Fibroblast of lung (primary cell): ENCODE data around the gene LTBP1. TPM values are rescaled to one million over a fixed set of nuclear protein-coding genes. Genes with fewer than 3 reads are reported as not detected.

Experiments
- DNase-seq, 2 donors: peaks; one replicate each; pipeline versions ENCODE4 v3.0.0 to v3.0.0-alpha.2; 2010; ENCODE audit warnings: low read depth in 2 of 2
- H2AFZ ChIP-seq: 2 replicates; pipeline ENCODE4 v1.5.1; 2012; ENCODE audit warnings: low read length, control low read depth, inconsistent platforms
- H3K27ac ChIP-seq: 2 replicates; pipeline ENCODE4 v1.5.1; 2011; ENCODE audit warnings: low read length, control low read depth; ENCODE audit not compliant: insufficient read depth
- H3K27me3 ChIP-seq: 2 replicates; pipeline ENCODE4 v1.5.1; 2011; ENCODE audit warnings: mild to moderate bottlenecking, low read length; ENCODE audit not compliant: control insufficient read depth, insufficient read depth
- H3K36me3 ChIP-seq: 2 replicates; pipeline ENCODE4 v1.5.1; 2011; ENCODE audit warnings: low read length; ENCODE audit not compliant: control insufficient read depth, insufficient read depth
- H3K4me1 ChIP-seq: 2 replicates; pipeline ENCODE4 v1.5.1; 2011; ENCODE audit warnings: low read length; ENCODE audit not compliant: control insufficient read depth, insufficient read depth; ENCODE audit errors: extremely low read depth
- H3K4me2 ChIP-seq: 2 replicates; pipeline ENCODE4 v1.5.1; 2011; ENCODE audit warnings: low read length, control low read depth; ENCODE audit not compliant: insufficient read depth; ENCODE audit errors: extremely low read depth
- H3K4me3 ChIP-seq, 4 experiments: fragments of 200-600 bp in 1 of 4; sonication (generic) in 1 of 4; replicated peaks in 1 of 4; 2 replicates each; pipeline ENCODE4 v1.5.1; 2011 to 2016; ENCODE audit warnings: low read length in 4 of 4, low read depth in 3 of 4, mild to moderate bottlenecking in 3 of 4, control low read depth in 2 of 4, inconsistent platforms in 1 of 4, mixed read lengths in 1 of 4; ENCODE audit not compliant: insufficient read depth in 1 of 4; ENCODE audit errors: control extremely low read depth in 1 of 4
- H3K79me2 ChIP-seq: 2 replicates; pipeline ENCODE4 v1.5.1; 2012; ENCODE audit warnings: mild to moderate bottlenecking, low read length, inconsistent platforms; ENCODE audit not compliant: control insufficient read depth, insufficient read depth
- H3K9ac ChIP-seq: 2 replicates; pipeline ENCODE4 v1.5.1; 2011; ENCODE audit warnings: mild to moderate bottlenecking, low read length, control low read depth; ENCODE audit not compliant: insufficient read depth
- H3K9me3 ChIP-seq: 2 replicates; pipeline ENCODE4 v1.5.1; 2012; ENCODE audit warnings: low read depth, low read length; ENCODE audit not compliant: control insufficient read depth, insufficient read depth
- H4K20me1 ChIP-seq: 2 replicates; pipeline ENCODE4 v1.5.1; 2011; ENCODE audit warnings: low read length; ENCODE audit not compliant: control insufficient read depth, insufficient read depth; ENCODE audit errors: extremely low read depth
- CTCF ChIP-seq, 2 donors: IDR thresholded peaks in 1 of 2; conservative IDR thresholded peaks in 1 of 2; 1 replicate in 1 of 2; 2 replicates in 1 of 2; pipeline ENCODE4 v1.5.1; 2011 to 2012; ENCODE audit warnings: low read length in 2 of 2, control low read depth in 1 of 2, inconsistent platforms in 1 of 2, low read depth in 1 of 2, mild to moderate bottlenecking in 1 of 2
- EZH2 ChIP-seq: IDR thresholded peaks from 2 replicates; pipeline ENCODE4 v1.5.1; 2012; ENCODE audit warnings: low read length, control low read depth, mild to moderate bottlenecking; ENCODE audit errors: missing control alignments
- polyA plus RNA-seq, 2 donors: library from polyadenylated mRNA; depleted of rRNA in 1 of 2; stranded (reverse) in 1 of 2; unstranded in 1 of 2; fragments of >200 nt; gene quantifications; 2 replicates each; pipeline ENCODE4 v1.2.1, GENCODE V29; 2011 to 2012; ENCODE audit warnings: missing spikeins in 1 of 2
- total RNA-seq: library from RNA; depleted of rRNA; stranded (reverse); fragments of >200 nt; gene quantifications from 2 replicates; pipeline ENCODE4 v1.2.1, GENCODE V29; 2014

The LTBP1 gene
- total and polyA plus RNA-seq, 2 donors (not counting 1 experiment from before 2014, with no cell fraction given): 254 to 324 TPM

GRCh38 chr2:33108483-33109443 is 162.0 kb downstream of the LTBP1 start:
- peak overlapping the region; percentile 58 for H3K4me2 ChIP-seq
- H3K4me3 ChIP-seq: no peak overlapping the region
- H3K4me1 ChIP-seq: peaks cover 18% of the 10 kb centered on the region
- no peak for TF ChIP-seq EZH2
- TF ChIP-seq CTCF (conservative IDR thresholded peaks at IDR 0.05 in 1 of 2, IDR thresholded peaks at IDR 0.05 in 1 of 2; ENCODE audit: low read depth in 1 of 2, low read length in 2 of 2): no peak
- no peaks in the 10 kb centered on the region for H3K79me2 ChIP-seq
- no peaks in the 10 kb centered on the region for H3K36me3 ChIP-seq
- H2AFZ ChIP-seq: no peak overlapping the region
- H3K27me3 ChIP-seq: no peaks in the 10 kb centered on the region
- peak overlapping the region; percentile 51 for H3K27ac ChIP-seq
- no peaks in the 10 kb centered on the region for H3K9me3 ChIP-seq
- peak; percentile 67 to 96 for DNase-seq
- H3K9ac ChIP-seq: no peak overlapping the region
- no peaks in the 10 kb centered on the region for H4K20me1 ChIP-seq

DNA sequence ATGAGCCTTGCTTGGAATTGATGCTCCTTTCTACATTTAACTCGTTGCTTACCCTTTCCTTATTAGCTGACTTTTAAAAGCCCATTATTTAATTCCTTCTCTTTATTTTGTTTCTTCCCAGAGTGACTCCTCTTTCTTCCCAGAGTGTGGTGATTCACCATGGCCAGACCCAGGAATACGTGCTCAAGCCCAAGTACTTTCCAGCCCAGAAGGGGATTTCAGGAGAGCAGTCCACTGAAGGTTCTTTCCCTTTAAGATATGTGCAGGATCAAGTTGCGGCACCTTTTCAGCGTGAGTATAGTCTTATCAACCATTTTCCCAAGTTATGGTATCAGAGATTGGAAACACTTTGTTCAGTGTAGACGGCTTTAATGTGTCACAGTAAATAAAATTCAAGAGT is 163.7 kb downstream of the LTBP1 start:
- H3K27me3 ChIP-seq: no peaks in the 10 kb centered on the region
- no peak for TF ChIP-seq CTCF (conservative IDR thresholded peaks at IDR 0.05 in 1 of 2, IDR thresholded peaks at IDR 0.05 in 1 of 2; ENCODE audit: low read depth in 1 of 2, low read length in 2 of 2)
- TF ChIP-seq EZH2: no peak
- no peak overlapping the region for H3K4me3 ChIP-seq
- DNase-seq: peak in 1 of 2 donors; percentile 41
- H3K4me2 ChIP-seq: no peak overlapping the region
- H3K79me2 ChIP-seq: no peaks in the 10 kb centered on the region
- no peak overlapping the region for H3K9ac ChIP-seq
- no peak overlapping the region for H3K27ac ChIP-seq
- no peaks in the 10 kb centered on the region for H4K20me1 ChIP-seq
- H2AFZ ChIP-seq: no peak overlapping the region
- no peaks in the 10 kb centered on the region for H3K36me3 ChIP-seq
- peaks cover 18% of the 10 kb centered on the region for H3K4me1 ChIP-seq
- H3K9me3 ChIP-seq: no peaks in the 10 kb centered on the region

DNA sequence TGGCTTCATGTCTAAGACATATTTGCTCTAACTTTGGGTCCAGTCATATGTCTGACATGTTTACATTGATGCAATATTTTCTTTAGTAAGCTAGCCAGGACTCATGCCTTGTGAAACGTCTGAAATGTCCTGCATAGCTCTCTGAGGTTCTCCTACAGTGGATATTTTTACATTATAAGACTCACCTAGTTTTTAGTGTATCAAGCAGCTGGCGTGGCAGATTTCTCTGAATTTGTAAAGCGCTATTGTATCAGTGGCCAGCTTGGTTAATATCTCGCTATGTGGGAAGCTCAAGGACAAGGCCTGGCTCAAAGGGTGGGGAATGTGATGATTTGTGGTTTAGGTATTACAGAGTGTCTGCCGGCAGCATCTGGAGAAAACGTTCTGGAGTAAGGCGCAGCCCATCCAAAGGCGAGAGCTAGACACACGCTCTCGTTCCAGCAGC is 164.3 kb downstream of the LTBP1 start:
- H3K27me3 ChIP-seq: no peaks in the 10 kb centered on the region
- TF ChIP-seq EZH2: no peak
- TF ChIP-seq CTCF (conservative IDR thresholded peaks at IDR 0.05 in 1 of 2, IDR thresholded peaks at IDR 0.05 in 1 of 2; ENCODE audit: low read depth in 1 of 2, low read length in 2 of 2): no peak
- no peaks in the 10 kb centered on the region for H3K36me3 ChIP-seq
- H3K4me3 ChIP-seq: no peak overlapping the region
- peaks cover 18% of the 10 kb centered on the region for H3K4me1 ChIP-seq
- H3K27ac ChIP-seq: no peak overlapping the region
- no peak overlapping the region for H3K9ac ChIP-seq
- no peaks in the 10 kb centered on the region for H3K9me3 ChIP-seq
- no peak overlapping the region for H3K4me2 ChIP-seq
- no peak overlapping the region for H2AFZ ChIP-seq
- H4K20me1 ChIP-seq: no peaks in the 10 kb centered on the region
- no peaks in the 10 kb centered on the region for H3K79me2 ChIP-seq
- DNase-seq: peak; percentile 73 to 76
